Psoas muscle (tissue), 8 donors: ENCODE data around the gene SPRR2G. TPM values are rescaled to one million over a fixed set of nuclear protein-coding genes. Genes with fewer than 3 reads are reported as not detected.
"Not testable (repeated sequence)": the region's sequence is repeated elsewhere in the genome, so short reads cannot be mapped to it uniquely, and the experiment has no call there.

Experiments used
- ATAC-seq, 4 donors: fragments of 200-7000 bp; cut with Tn5 transposase; one replicate each; pipeline ENCODE4 v1.9.1; 2020; ENCODE audit warnings: moderate library complexity in 3 of 4, mild to moderate bottlenecking in 2 of 4
- DNase-seq, 2 donors: peaks; one replicate each; pipeline ENCODE4 v3.0.0-alpha.2; 2020
- H3K27ac ChIP-seq: fragments of 200-600 bp; one replicate; pipeline ENCODE4 v1.8.0; 2022
- H3K27me3 ChIP-seq, 3 donors: fragments of 200-600 bp in 1 of 3; one replicate each; pipeline versions ENCODE4 v1.6.1 to v1.8.0; 2013 to 2022; ENCODE audit warnings: low read length in 2 of 3, mild to moderate bottlenecking in 2 of 3, moderate library complexity in 1 of 3; ENCODE audit not compliant: insufficient read depth in 3 of 3
- H3K36me3 ChIP-seq, 2 donors: fragments of 200-600 bp in 1 of 2; one replicate each; pipeline versions ENCODE4 v1.6.1 to v1.8.0; 2013 to 2022; ENCODE audit warnings: low read depth in 1 of 2, mild to moderate bottlenecking in 1 of 2, moderate library complexity in 1 of 2; ENCODE audit not compliant: insufficient read depth in 1 of 2
- H3K4me1 ChIP-seq: fragments of 200-600 bp; one replicate; pipeline ENCODE4 v1.8.0; 2022
- H3K4me3 ChIP-seq: fragments of 200-600 bp; one replicate; pipeline ENCODE4 v1.8.0; 2022; ENCODE audit warnings: mild to moderate bottlenecking
- H3K9me3 ChIP-seq: fragments of 200-600 bp; one replicate; pipeline ENCODE4 v1.8.0; 2022
- WGBS, 3 donors: extraction: QIAGEN DNeasy Blood & Tissue Kit; methylation state at CpG; one replicate each; pipeline versions ENCODE4 v1.1.6 to v1.1.7; 2013; 5-methylcytosine and 5-hydroxymethylcytosine counted together
- intact Hi-C, 2 donors: fragments of 100-400 bp; cut with DNase I; formaldehyde crosslinking; loops; one replicate each; pipeline versions ENCODE4 v1.11.0 to v1.14.2; 2022
- polyA plus RNA-seq, 3 donors: library from polyadenylated mRNA; stranded (reverse); fragments of 200-250 nt; gene quantifications; one replicate each; pipeline ENCODE4 v1.2.3, GENCODE V29; 2013
- total RNA-seq, 4 donors: library from RNA; stranded (reverse); fragmentation: NEBNext Ultra II Directional in 2 of 4; extraction: Animal tissue kit (Norgen Biotek cat#: 25700) in 2 of 4; gene quantifications; one replicate each; pipeline versions ENCODE4 v1.2.1 to v1.2.4, GENCODE V29; 2021 to 2023
- TF ChIP-seq, protein P1 (sequence below): fragments of 200-600 bp; IDR thresholded peaks from one replicate; pipeline ENCODE4 v1.8.0; 2022; ENCODE audit warnings: antibody characterized with exemption
- donor health status: healthy with polysubstance abuse.
- donor health status: DM: no; HTN: no; CAD: no; lungs with moderate emphysema.
- donor health status: Bipolar disorder and iron deficiency.
- donor health status: healthy.
- donor health status: DM: yes; HTN: yes; CAD: no.
- donor health status: DM: no; HTN: no; CAD: no.
- donor health status: DM: no; HTN: no; CAD: no.
- donor health status: DM: yes; HTN: yes; CAD: no.

Gene SPRR2G
- total and polyA plus RNA-seq, 7 donors = not detected

DNA sequence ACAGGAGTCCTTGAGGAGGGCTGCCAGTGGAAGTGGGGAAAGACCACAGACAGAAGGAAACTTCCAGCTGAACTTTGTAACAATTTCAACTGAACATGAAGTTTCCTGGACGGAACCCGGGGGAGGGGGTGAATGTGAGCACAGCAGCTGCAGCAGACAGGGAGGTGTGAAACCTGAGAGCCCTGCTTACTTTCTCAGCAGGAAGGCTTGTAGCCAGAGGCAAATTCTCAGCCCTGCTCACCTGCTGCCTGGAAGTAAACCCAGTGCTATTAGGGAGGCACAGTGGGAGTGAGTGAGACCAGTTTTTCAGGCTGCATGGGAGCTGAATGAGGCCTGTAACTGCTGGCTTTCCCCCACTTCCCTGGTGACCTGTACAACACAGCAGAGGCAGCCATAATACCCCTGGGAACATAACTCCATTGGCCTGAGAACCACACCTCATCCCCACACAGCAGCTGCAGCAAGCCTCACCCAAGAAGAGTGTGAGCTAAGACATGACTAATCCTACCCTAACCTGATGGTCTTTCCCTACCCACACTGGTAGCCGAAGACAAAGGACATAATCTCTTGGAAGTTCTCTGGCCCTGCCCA, 27.8 kb downstream of the SPRR2G start:
- Histone ChIP-seq H3K9me3 (no peaks in the 10 kb centered on the region), H3K4me1 (no peaks in the 10 kb centered on the region), H3K27ac (no peak overlapping the region), H3K27me3 (no peaks in the 10 kb centered on the region), H3K36me3 (no peaks in the 10 kb centered on the region), H3K4me3 (no peak overlapping the region)
- TF ChIP-seq, protein P1, sequence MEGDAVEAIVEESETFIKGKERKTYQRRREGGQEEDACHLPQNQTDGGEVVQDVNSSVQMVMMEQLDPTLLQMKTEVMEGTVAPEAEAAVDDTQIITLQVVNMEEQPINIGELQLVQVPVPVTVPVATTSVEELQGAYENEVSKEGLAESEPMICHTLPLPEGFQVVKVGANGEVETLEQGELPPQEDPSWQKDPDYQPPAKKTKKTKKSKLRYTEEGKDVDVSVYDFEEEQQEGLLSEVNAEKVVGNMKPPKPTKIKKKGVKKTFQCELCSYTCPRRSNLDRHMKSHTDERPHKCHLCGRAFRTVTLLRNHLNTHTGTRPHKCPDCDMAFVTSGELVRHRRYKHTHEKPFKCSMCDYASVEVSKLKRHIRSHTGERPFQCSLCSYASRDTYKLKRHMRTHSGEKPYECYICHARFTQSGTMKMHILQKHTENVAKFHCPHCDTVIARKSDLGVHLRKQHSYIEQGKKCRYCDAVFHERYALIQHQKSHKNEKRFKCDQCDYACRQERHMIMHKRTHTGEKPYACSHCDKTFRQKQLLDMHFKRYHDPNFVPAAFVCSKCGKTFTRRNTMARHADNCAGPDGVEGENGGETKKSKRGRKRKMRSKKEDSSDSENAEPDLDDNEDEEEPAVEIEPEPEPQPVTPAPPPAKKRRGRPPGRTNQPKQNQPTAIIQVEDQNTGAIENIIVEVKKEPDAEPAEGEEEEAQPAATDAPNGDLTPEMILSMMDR = no peak
- no peak for ATAC-seq
- 12 to 16% (median 12%) methylated on average over 3 of the region's 3 CpGs for WGBS, 3 donors
- DNase-seq = peak in 1 of 2 donors; percentile 4
- intact Hi-C loops = no loop called here

DNA sequence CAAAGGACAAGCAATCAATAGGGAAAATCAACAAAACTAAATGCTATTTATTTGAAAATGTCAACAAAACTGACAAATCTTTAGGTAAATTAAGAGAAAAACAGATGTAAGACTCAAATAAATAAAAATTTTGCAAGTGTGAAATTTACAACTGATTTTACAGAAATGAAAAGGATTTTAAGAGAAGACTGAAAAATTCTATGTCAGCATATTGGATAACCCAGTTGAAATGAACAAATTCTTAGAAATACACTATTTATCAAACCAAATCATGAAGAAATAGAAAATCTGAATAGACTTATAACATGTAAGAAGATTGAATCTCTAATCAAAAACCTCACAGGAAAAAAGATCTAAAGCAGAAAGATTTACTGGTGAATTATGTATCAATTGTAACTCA, 29.7 kb downstream of the SPRR2G start:
- Histone ChIP-seq H3K27me3 (no peaks in the 10 kb centered on the region), H3K27ac (no peak overlapping the region), H3K4me3 (no peak overlapping the region), H3K4me1 (no peaks in the 10 kb centered on the region), H3K36me3 (no peaks in the 10 kb centered on the region), H3K9me3 (no peaks in the 10 kb centered on the region)
- DNase-seq = no peak
- intact Hi-C loops = no loop called here
- no peak for ATAC-seq
- TF ChIP-seq, protein P1 = no peak

DNA sequence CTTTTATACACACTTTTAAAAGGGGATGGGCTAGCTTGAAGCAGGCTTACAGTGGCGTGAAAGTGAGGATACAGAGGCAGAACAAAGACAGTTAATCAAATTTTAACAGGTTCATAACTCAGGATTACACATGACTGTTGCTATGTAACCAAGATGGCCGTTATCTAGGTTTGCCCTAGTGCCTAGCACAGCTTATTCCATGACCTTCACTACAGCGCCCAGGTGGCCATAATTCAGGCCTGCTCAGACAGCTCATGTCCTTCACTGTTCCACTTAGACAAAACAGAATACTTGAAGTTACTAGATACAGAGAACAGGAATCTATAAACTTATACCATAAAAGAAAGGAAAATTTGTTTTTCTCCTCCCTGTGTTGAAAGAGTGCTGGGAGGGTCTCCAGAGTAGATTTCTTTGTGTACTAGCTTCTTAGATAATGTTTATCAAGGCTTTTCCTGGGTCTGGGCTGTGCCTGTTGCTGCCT, 31.2 kb downstream of the SPRR2G start:
- no peak overlapping the region for H3K4me3 ChIP-seq
- H3K27ac ChIP-seq = no peak overlapping the region
- H3K36me3 ChIP-seq = no peaks in the 10 kb centered on the region
- no peaks in the 10 kb centered on the region for H3K9me3 ChIP-seq
- no peaks in the 10 kb centered on the region for H3K4me1 ChIP-seq
- no peaks in the 10 kb centered on the region for H3K27me3 ChIP-seq
- 49 to 57% (median 52%) methylated on average over 3 of the region's 3 CpGs for WGBS, 3 donors
- TF ChIP-seq, protein P1 = no peak
- no peak for DNase-seq
- ATAC-seq = no peak
- intact Hi-C loops = no loop called here

DNA sequence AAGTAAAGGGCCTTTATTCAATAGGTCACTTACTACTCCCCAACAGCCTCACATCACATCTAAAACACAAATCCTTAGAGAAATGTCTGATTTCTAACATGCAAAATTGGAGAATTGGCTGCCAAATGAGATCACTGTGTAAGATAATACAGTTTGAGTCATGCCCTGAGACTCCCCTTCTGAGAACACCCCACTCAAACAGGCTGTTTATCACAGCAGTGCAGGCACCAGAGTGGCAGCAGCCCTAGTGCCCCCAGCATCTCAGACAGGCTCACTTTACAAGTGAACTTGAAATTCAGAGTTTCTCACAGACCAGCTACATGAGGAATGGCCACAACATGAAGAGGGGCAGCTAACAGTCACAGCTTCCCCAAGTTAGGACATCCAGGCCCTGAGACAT, 35.4 kb downstream of the SPRR2G start:
- DNase-seq, H3K27ac ChIP-seq, H3K36me3 ChIP-seq, H3K27me3 ChIP-seq, intact Hi-C loops, H3K4me3 ChIP-seq, H3K4me1 ChIP-seq, ATAC-seq, H3K9me3 ChIP-seq: not testable (repeated sequence)

DNA sequence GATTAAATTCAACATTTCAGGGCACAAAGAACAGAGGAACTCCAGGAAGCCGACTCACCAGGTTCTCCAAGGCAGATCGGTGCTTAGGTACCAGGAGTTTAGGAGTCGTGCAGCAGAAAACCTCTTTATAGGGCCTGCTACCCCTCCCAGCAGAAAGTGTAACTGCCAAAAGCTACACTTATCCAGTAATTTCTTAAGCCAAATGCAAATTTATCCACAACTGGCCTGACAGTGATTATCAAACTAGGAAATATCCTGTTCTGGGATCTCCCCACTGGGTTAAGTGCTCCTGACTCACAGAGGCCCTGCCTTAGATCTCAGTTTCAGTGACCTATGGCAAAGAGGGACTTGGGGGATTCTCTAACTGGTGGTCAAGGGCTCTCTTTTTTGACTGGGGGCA, 37.3 kb downstream of the SPRR2G start, which contains the start of gene SPRR2F:
Gene SPRR2F, minus strand, starts transcription at position 101 of the 400 bp plus-strand sequence. CDS start 783 bp downstream, outside the sequence.
- WGBS, 3 donors = 70 to 79% (median 77%) methylated on average over 3 of the region's 3 CpGs
- DNase-seq (no peak), ATAC-seq (no peak)
- no peak within 1 kb of the TSS for H3K4me3 ChIP-seq
- TF ChIP-seq, protein P1 = no peak
- H3K27ac ChIP-seq = no peak within 1 kb of the TSS
- no peaks in the 10 kb centered on the region for H3K36me3 ChIP-seq
- H3K4me1 ChIP-seq = no peaks in the 10 kb centered on the region
- no peaks in the 10 kb centered on the region for H3K27me3 ChIP-seq
- no peaks in the 10 kb centered on the region for H3K9me3 ChIP-seq
- intact Hi-C loops = no loop called here

DNA sequence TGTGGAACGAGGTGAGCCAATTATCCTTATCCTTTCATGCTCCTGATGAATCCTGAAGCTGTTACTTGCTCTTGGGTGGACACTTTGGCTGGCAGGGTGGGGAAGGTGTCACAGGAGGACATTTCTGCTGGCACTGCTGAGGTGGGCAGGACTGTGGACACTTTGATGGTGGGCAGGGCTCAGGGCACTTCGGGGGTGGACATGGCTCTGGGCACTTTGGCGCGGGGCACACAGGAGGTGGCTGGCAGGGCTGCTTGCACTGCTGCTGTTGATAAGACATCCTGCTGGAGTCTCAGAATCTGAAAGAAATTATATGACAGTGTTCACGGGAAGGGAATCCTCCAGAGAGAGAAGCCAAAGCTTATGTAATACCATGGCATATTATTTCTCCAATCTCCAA, 38.2 kb downstream of the SPRR2G start:
- H3K4me1 ChIP-seq, H3K27ac ChIP-seq, DNase-seq, H3K27me3 ChIP-seq, H3K9me3 ChIP-seq, ATAC-seq, H3K36me3 ChIP-seq, H3K4me3 ChIP-seq, intact Hi-C loops: not testable (repeated sequence)
- 58 to 78% (median 68%) methylated on average over 5 of the region's 5 CpGs for WGBS, 3 donors
